Motor neuron (in vitro differentiated cells): ENCODE data around the gene TEC. TPM values are rescaled to one million over a fixed set of nuclear protein-coding genes. Genes with fewer than 3 reads are reported as not detected.

Experiments used
- ATAC-seq, 8 experiments: fragments of 200-7000 bp; cut with Tn5 transposase; replicated peaks in 6 of 8; 2 replicates each; pipeline ENCODE4 v1.8.0; 2021; ENCODE audit warnings: mild to moderate bottlenecking in 8 of 8, moderate library complexity in 8 of 8
- H3K27ac ChIP-seq, 2 donors: fragments of 250-450 bp; sonication (Bioruptor Pico); 2 replicates each; pipeline ENCODE4 v1.9.0; 2021; ENCODE audit warnings: antibody characterized with exemption in 2 of 2, mild to moderate bottlenecking in 2 of 2, moderate library complexity in 1 of 2
- H3K4me1 ChIP-seq, 2 donors: fragments of 250-450 bp; sonication (Bioruptor Pico); replicated peaks in 1 of 2; 2 replicates each; pipeline ENCODE4 v1.6.1; 2021; ENCODE audit warnings: antibody characterized with exemption in 2 of 2, mild to moderate bottlenecking in 2 of 2, moderate library complexity in 1 of 2
- H3K4me3 ChIP-seq, 5 donors: fragments of 250-450 bp; sonication (Bioruptor Pico); 2 replicates each; pipeline ENCODE4 v1.9.0; 2021; ENCODE audit warnings: antibody characterized with exemption in 5 of 5, mild to moderate bottlenecking in 5 of 5, moderate library complexity in 4 of 5
- WGBS, 10 experiments: fragments of 450-650 bp; shearing (Covaris generic); methylation state at CpG; one replicate each; pipeline ENCODE4 v1.0.0; 2022; 5-methylcytosine and 5-hydroxymethylcytosine counted together
- in situ Hi-C, 9 experiments: fragments of 400-800 bp; cut with MboI; loops; one replicate each; pipeline ENCODE4 v1.15.0; 2021; ENCODE audit warnings: low sequenced_read_pairs in 9 of 9, low pct_unique_long_range_greater_than_20kb in 2 of 9; ENCODE audit not compliant: unreplicated experiment in 9 of 9
- total RNA-seq, 8 experiments: library from RNA; unstranded; fragments of 300-600 nt; gene quantifications; 2 replicates each; pipeline versions ENCODE4 v1.2.3 to v1.2.4, GENCODE V29; 2022

TEC gene
- total RNA-seq, 8 experiments from 2014 or later, result 0.05 to 3.4 (median 0.61) TPM

DNA sequence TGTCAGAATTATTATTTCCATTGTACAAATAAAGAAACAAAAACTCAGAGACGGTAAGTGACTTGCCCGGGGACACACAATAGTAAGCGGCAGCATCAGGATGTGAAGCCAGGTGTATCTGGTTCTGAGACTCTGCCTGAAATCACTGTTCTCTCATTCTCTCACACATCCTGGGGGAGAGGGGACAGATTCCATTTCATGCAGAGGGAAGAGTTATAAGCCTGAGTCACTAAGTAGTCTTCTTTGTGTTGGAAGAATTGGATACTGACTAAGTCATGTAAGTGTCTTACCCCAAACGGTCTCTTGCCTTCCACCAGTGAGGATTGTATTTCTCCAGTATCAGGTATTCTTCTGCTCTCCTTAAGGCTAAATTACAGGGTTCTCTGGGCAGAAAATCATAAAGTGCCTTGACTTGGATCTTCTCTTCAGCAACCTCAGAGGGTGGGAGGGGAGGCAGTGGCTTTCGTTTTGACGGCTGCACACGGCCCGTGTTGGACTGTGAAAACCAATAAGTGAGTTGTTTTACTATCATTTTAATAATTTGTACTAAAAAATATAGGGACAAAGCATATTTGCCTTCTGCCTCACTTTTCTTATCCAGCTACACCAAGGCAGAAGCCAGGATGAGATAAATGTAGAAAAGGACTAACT is 157.5 kb downstream of the TEC start:
- 73 to 94% (median 84%) methylated on average over 4 to 8 of the region's 8 CpGs; no CpG with 5 or more reads in 2 of the 10 experiments for WGBS, 10 experiments
- in situ Hi-C loops, result loop anchor here in 1 of 9 experiments (25.0 kb wide), 1 partner anchor 425 kb away; no protein-coding TSS in a partner anchor

DNA sequence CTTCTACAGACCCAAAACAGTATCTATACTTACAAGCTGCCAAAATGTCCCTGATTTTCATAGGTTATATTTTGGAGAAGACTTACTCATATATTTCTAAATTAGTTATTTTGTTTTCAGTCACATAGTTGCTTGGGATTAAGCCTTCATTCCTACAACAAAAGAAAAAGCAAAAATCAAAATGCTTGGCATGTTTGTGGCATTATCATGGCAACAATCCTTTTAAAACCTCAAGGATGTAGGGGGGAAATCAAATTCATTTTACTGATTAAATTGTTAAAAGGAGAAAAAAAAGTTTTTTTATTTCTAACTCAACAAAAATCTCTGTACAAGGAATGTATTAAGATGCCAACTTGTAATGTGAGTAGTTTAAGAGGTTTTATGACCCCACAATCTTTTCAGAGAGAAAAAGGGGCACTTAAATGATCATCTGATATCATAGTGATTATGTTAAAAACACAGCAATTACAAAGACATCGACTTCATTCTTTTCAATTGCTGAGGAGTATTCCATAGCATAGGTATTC is 159.1 kb downstream of the TEC start:
- ATAC-seq, result no peak
- H3K4me1 ChIP-seq, result peaks cover 0 to 4% of the 10 kb centered on the region in 2 donors
- in situ Hi-C loops, result loop anchor here in 1 of 9 experiments (25.0 kb wide), 1 partner anchor 427 kb away; no protein-coding TSS in a partner anchor
- 0 to 100% (median 73%) methylated on average over 1 of the region's 1 CpG; no CpG with 5 or more reads in 2 of the 10 experiments for WGBS, 10 experiments
- H3K27ac ChIP-seq, result no peak overlapping the region
- no peak overlapping the region for H3K4me3 ChIP-seq

More for the DNA sequence above, 157.5 kb downstream of the TEC start:
- ATAC-seq, result no peak
- H3K27ac ChIP-seq, result no peak overlapping the region
- H3K4me1 ChIP-seq, result peaks cover 0 to 4% of the 10 kb centered on the region in 2 donors
- no peak overlapping the region for H3K4me3 ChIP-seq

DNA sequence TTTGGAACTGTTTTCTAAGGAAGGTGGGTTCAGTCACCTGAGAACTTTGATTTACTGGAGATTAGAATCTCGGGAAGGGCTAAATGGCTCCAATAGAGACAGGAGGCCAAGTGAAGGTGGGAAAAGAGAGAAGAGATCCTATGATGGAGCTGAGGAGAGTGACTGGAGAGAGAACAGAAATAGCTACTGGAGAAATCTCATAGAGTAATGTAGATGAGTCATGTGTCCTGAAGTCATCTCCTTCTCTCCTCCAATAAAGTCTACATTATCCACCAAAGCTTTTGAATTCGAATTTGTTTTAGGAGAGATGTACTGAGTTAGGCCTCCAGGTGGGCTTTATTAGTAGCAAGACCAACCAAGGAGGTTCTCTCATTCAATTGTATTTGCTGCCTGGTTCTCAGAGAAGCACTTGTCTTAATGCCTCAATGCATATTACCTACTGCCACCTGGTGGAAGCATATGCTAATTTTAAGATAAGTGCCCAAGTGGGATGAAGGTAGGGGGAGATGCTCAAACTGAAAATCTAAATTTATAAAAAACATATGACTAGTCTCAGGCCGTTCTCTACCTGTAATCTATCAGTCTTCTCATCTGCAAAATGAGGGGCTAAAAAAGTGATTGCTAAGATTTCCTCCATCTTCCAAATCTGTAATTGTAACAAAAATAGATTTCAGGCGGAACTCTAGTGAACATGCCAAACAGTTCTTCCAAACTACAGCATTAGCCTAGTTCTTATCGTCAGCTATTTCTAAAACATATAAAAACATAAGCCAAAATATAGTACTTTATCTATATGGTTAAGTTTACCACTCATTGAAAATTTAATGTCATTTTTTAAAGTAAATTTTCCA is 160.0 kb downstream of the TEC start:
- in situ Hi-C loops, result loop anchor here in 1 of 9 experiments (25.0 kb wide), 1 partner anchor 428 kb away; no protein-coding TSS in a partner anchor
- ATAC-seq, result peak in 2 of 8 experiments; percentile 38 to 71
- Histone ChIP-seq H3K27ac (no peak overlapping the region), H3K4me3 (no peak overlapping the region), H3K4me1 (peaks cover 0 to 4% of the 10 kb centered on the region in 2 donors)
- WGBS, 10 experiments, result 0 to 90% (median 70%) methylated on average over 1 to 5 of the region's 5 CpGs

DNA sequence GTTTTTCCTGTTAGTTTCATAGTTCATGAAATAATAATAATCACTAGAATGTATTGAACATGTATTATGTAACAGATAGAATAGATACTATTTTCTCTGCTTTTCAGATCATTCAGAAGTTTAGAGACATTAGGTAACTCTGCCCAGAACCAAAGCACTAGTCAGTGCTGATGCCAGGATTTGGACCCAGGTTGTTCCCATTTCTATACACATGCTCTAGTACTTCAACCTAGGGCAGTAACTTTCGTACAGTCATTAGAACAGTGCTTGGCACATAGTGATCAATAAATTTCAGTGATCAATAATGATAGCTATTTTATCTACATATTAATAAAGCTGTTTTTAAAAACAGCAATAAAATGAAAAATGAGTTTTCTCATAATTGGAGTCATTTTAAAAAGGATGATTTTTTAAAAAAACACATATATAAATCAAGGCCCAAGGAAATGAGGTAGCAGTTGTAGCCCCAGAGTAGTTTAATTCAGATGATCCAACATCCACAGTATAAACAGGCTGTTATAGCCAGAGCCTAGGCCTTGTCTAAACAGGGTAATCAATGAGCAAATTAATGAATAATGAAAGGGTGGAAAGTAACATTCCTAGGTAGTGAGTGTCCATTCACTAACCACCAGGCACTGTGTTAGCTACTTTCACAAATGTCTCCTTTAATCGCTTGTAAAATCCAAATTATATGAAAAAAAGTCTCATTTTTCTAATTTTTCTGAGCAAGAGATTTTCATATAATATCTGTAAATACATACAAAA is 161.1 kb downstream of the TEC start:
- ATAC-seq, result no peak
- H3K27ac ChIP-seq, result no peak overlapping the region

DNA sequence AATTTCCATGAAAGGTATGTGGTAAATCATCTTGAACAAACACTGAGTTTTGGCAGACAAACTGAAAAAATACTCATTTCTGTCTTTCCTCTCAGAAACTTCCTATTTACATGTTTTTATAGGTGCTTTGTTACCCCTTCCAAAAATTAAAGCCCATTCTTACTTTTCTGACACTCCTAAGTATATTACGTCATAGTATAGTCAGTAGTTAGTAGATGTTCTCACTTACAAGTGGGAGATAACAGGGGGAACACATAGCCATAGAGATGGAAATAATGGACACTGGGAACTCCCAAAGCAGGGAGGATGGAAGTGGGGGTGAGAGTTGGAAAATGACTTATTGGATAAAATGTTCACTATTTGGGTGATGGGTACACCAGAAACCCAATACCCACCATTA is 164.4 kb downstream of the TEC start:
- H3K4me3 ChIP-seq, result no peak overlapping the region
- no peak for ATAC-seq
- H3K27ac ChIP-seq, result no peak overlapping the region
- in situ Hi-C loops, result loop anchor here in 1 of 9 experiments (25.0 kb wide), 1 partner anchor 432 kb away; no protein-coding TSS in a partner anchor
- 33 to 100% (median 94%) methylated on average over 1 of the region's 1 CpG; no CpG with 5 or more reads in 2 of the 10 experiments for WGBS, 10 experiments
- no peaks in the 10 kb centered on the region for H3K4me1 ChIP-seq

More for the DNA sequence above, 161.1 kb downstream of the TEC start:
- in situ Hi-C loops, result loop anchor here in 1 of 9 experiments (25.0 kb wide), 1 partner anchor 429 kb away; no protein-coding TSS in a partner anchor
- H3K4me3 ChIP-seq, result no peak overlapping the region
- no peaks in the 10 kb centered on the region for H3K4me1 ChIP-seq
- 92 to 100% (median 98%) methylated on average over 1 to 2 of the region's 2 CpGs; no CpG with 5 or more reads in 2 of the 10 experiments for WGBS, 10 experiments

GRCh38 chr4:48103483-48104139 is 166.0 kb downstream of the TEC start:
- no peak overlapping the region for H3K4me3 ChIP-seq
- H3K27ac ChIP-seq, result no peak overlapping the region
- WGBS, 10 experiments, result 67 to 100% (median 86%) methylated on average over 1 to 3 of the region's 3 CpGs; no CpG with 5 or more reads in 2 of the 10 experiments
- ATAC-seq, result no peak
- in situ Hi-C loops, result loop anchor here in 1 of 9 experiments (25.0 kb wide), 1 partner anchor 434 kb away; no protein-coding TSS in a partner anchor
- H3K4me1 ChIP-seq, result no peaks in the 10 kb centered on the region

GRCh38 chr4:48102303-48102702 is 167.3 kb downstream of the TEC start:
- H3K4me1 ChIP-seq, result no peaks in the 10 kb centered on the region
- in situ Hi-C loops, result loop anchor here in 1 of 9 experiments (25.0 kb wide), 1 partner anchor 435 kb away; no protein-coding TSS in a partner anchor
- no peak for ATAC-seq
- WGBS, 10 experiments, result 61 to 100% (median 90%) methylated on average over 1 to 3 of the region's 3 CpGs; no CpG with 5 or more reads in 1 of the 10 experiments
- H3K27ac ChIP-seq, result no peak overlapping the region
- no peak overlapping the region for H3K4me3 ChIP-seq

- Histone ChIP-seq H3K4me1 (no peaks in the 10 kb centered on the region), H3K4me3 (no peak overlapping the region), H3K27ac (no peak overlapping the region)
- WGBS, 10 experiments, result 0 to 100% (median 53%) methylated on average over 1 of the region's 1 CpG; no CpG with 5 or more reads in 2 of the 10 experiments
- in situ Hi-C loops, result loop anchor here in 1 of 9 experiments (25.0 kb wide), 1 partner anchor 437 kb away; no protein-coding TSS in a partner anchor
- ATAC-seq, result peak in 3 of 8 experiments; percentile 82 to 94 (median 86)
Measured at GRCh38 chr4:48100256-48100655, 169.4 kb downstream of the TEC start.

DNA sequence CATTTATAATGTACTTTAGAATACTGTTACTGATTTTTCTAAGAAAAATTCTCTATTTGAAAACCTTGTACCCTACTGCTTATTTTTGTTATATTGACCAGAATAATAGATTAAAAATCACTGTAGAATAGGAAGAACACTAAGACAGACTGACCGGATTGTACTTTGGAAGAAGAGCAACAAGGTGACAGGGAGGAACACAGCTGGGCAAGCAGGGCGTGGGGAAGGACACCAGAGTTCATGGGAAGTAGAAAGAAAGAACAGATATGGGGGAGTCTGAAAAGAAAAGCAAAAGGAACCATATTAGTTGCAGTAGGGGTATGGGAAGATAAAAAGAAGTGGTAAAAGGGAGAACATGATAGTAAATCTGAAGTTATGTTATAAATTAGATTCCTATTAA is 174.2 kb downstream of the TEC start:
- ATAC-seq, result no peak
- H3K4me1 ChIP-seq, result no peaks in the 10 kb centered on the region
- no peak overlapping the region for H3K4me3 ChIP-seq
- in situ Hi-C loops, result no loop called here
- H3K27ac ChIP-seq, result no peak overlapping the region
- WGBS, 10 experiments, result 17 to 93% (median 70%) methylated on average over 1 to 2 of the region's 2 CpGs

DNA sequence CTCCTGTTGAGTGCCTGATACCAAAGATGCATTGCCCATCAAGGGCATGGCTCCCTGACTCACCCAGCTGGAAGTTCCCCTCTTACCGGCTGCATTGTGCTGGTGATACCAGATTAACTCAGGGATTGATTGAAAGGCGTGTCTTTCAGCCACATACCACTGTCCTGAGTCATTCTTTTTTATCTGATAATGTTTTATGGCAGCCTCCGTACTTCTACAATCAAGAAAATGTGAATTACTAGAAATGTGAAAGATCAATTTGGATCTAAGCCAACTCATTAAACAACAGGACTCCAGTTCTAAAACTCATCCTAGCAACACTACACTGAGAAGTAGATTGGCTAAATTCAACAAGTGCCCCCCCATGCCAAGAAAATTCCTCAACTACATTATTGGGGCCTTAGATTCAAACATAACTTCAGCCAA is 175.6 kb downstream of the TEC start:
- ATAC-seq, result peak in 5 of 8 experiments; percentile 20 to 89 (median 62)
- no peak overlapping the region for H3K27ac ChIP-seq
- H3K4me3 ChIP-seq, result no peak overlapping the region
- WGBS, 10 experiments, result 0 to 67% (median 41%) methylated on average over 1 to 3 of the region's 3 CpGs; no CpG with 5 or more reads in 2 of the 10 experiments
- no peaks in the 10 kb centered on the region for H3K4me1 ChIP-seq
- in situ Hi-C loops, result no loop called here

- WGBS, 10 experiments, result 17 to 100% (median 71%) methylated on average over 1 to 5 of the region's 5 CpGs; no CpG with 5 or more reads in 1 of the 10 experiments
- in situ Hi-C loops, result no loop called here
- H3K4me1 ChIP-seq, result no peaks in the 10 kb centered on the region
- H3K27ac ChIP-seq, result no peak overlapping the region
- no peak for ATAC-seq
- no peak overlapping the region for H3K4me3 ChIP-seq
Measured at GRCh38 chr4:48090621-48091020, 179.0 kb downstream of the TEC start.
